Kidney capillary endothelial cell (primary cell): ENCODE measurements around the gene GMPPA.
A peak's percentile ranks its signal among the peaks of the same experiment; 100 is the strongest.

Experiments used
- DNase-seq: peaks from one replicate; pipeline ENCODE4 v3.0.0-alpha.2; 2018; ENCODE audit warnings: low spot score

GMPPA gene

DNA sequence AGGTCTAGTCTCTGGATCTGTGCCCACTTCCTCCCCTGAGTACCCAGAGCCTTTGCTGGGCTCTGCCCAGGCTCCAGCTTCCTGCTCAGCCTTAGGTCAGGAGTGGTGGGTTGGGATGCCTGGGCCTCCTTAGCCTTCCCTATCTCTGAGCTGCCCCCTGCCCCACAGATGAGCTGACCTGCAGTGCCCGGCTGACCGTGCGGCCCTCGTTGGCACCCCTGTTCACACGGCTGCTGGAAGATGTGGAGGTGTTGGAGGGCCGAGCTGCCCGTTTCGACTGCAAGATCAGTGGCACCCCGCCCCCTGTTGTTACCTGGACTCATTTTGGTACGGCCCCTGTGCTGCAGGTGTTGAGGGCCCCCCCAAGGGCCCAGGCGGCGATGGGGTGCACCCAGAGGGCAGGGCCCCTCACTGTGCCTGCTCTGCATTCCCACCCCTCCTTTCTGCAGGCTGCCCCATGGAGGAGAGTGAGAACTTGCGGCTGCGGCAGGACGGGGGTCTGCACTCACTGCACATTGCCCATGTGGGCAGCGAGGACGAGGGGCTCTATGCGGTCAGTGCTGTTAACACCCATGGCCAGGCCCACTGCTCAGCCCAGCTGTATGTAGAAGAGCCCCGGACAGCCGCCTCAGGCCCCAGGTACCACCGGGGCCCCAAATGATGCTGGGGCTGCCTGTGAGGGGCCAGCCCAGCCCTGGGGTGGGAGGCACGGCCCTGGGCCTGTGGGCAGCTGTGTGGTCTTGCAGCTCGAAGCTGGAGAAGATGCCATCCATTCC, 30.1 kb upstream of the GMPPA start:
- DNase-seq, result no peak

DNA sequence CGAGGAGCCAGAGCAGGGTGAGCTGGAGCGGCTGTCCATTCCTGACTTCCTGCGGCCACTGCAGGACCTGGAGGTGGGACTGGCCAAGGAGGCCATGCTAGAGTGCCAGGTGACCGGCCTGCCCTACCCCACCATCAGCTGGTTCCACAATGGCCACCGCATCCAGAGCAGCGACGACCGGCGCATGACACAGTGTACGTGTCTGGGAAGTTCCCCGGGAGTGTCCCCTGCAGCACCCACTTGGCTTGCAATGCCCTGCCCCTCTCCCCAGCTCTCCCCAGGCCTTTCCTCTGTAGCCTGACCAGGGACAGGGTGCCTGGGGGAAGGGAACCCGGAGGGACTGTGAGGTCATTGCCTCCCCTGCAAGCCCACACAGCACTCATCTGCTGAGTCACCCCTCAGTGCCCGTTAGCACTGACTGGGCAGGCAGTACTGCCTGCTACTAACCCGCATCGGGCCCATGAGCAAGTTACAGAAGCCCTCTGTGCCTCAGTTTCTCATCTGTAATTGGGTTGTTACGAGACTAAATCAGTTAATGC, 29.4 kb upstream of the GMPPA start:
- DNase-seq, result no peak

DNA sequence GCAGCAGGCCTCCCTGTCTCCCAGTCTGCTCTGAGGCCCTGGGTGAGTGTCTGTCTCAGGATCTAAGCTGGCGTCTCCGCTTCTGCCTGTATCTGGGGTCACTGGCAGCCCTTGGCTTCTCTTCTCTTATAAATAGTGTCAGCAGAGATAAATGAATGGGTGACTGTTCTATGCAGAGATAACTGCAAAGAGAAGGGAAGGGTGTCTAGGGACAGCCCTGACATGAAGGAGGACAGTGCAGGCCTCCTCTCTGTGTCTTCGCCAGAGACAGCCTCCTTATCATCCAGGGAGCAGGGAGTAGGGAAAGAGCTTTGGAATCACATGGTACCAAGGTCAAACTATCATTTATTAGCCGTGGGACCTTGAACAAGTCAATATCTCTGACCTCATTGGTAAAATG, 28.3 kb upstream of the GMPPA start:
- no peak for DNase-seq

DNA sequence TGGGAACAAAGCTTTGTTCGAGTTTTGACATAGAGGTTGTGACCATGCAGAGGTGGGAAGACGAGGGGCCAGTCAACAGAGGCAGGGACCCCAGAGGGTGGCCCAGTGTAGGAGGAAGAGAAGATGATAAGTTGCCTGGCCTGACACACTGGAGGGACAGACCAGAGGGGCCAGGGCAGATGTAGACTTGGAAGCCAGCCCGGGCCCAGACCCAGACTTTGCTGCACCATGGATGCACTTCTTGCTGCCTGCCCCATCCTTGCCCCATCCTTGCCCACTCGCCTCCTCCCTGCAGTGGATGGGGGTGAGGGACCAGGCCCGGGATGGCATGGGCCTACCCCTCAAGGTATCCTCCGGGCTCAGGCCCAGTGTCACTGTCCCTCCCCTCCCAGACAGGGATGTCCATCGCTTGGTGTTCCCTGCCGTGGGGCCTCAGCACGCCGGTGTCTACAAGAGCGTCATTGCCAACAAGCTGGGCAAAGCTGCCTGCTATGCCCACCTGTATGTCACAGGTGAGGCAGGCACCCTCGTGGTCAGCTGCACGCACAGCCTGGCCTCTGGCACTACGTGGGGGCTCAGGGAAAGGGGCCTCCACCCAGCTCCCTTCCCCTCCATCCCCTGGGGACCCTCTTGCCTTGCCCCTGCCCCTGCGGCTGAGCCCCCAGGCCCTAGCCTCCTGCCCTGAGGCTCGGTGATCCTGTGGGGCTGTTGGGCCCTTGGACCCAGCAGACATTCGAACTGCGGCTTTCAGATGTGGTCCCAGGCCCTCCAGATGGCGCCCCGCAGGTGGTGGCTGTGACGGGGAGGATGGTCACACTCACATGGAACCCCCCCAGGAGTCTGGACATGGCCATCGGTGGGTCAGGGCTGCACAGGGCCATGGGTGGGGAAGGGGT, 27.0 kb upstream of the GMPPA start:
- DNase-seq, result no peak

DNA sequence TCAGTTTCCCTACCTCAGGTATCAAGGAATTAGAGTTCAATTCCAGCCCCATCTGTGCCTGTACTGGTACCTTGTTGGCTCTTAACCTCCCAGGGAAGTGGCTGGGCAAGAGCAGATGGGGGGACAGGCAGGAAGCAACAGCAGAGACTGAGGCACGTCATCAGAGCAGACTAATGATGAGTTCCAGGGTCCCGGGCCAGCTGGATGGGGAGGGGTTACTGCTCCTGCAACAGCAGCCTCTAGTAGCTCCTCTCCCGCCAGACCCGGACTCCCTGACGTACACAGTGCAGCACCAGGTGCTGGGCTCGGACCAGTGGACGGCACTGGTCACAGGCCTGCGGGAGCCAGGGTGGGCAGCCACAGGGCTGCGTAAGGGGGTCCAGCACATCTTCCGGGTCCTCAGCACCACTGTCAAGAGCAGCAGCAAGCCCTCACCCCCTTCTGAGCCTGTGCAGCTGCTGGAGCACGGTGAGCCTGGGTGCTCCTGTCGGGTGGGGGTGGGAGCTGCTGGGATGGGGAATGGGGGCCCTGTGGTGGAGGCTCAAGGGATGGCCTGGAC, 26.0 kb upstream of the GMPPA start:
- DNase-seq, result no peak

DNA sequence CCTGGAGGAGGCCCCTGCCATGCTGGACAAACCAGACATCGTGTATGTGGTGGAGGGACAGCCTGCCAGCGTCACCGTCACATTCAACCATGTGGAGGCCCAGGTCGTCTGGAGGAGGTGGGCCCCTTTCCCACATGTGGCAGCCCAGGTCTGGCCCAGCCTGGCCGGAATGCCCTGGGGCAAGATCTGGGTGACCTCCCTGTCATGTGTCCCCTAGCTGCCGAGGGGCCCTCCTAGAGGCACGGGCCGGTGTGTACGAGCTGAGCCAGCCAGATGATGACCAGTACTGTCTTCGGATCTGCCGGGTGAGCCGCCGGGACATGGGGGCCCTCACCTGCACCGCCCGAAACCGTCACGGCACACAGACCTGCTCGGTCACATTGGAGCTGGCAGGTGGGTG, 25.2 kb upstream of the GMPPA start:
- DNase-seq, result no peak

DNA sequence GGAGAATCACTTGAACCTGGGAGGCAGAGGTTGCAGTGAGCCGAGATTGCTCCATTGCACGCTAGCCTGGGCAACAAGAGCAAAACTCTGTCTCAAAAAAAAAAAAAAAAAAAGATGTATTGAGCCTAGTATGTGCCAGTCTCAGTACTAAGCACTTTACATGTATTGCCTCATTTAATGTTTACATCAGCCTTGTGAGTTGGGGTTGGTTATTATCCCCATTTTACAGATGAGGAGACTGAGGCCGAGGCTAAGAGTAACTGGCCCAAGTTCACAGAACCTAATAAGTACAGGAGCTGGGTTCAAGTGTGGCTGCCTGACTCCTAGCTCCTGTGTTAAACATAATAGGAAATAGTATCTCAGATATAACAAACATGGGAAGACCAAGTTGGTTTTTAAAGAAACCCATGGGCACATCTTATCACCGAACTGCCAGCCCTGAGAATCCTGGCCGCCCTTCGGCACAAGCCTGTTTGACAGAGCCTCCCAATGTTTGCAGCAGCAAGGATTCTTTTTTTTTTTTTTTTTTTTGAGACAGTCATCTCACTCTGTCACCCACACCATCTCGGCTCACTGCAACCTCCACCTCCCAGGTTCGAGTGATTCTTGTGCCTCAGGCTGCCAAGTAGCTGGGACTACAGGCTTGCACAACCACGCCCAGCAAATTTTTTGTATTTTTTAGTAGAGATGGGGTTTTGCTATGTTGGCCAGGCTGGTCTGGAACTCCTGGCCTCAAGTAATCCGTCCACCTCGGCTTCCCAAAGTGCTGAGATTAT, 24.2 kb upstream of the GMPPA start:
- DNase-seq, result no peak

DNA sequence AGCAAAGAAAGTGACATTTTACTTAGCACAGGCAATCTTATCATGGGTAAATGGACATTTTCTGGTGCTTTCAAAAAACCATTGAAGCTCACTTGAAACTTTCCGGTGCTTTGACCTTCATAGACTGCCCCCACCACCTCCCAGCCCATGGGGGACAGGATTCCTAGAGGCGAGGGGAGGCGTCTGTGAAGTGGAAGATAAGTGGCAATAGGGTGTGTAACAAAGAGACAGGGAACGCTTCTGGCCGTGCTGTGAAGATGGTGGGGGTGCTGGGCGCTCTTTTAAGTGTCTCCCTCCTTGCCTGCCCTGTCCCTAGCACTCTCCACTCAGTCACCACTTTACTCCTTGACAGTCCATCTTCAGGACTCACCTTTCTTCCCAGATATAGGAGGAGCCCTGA, 23.4 kb upstream of the GMPPA start:
- DNase-seq, result no peak

DNA sequence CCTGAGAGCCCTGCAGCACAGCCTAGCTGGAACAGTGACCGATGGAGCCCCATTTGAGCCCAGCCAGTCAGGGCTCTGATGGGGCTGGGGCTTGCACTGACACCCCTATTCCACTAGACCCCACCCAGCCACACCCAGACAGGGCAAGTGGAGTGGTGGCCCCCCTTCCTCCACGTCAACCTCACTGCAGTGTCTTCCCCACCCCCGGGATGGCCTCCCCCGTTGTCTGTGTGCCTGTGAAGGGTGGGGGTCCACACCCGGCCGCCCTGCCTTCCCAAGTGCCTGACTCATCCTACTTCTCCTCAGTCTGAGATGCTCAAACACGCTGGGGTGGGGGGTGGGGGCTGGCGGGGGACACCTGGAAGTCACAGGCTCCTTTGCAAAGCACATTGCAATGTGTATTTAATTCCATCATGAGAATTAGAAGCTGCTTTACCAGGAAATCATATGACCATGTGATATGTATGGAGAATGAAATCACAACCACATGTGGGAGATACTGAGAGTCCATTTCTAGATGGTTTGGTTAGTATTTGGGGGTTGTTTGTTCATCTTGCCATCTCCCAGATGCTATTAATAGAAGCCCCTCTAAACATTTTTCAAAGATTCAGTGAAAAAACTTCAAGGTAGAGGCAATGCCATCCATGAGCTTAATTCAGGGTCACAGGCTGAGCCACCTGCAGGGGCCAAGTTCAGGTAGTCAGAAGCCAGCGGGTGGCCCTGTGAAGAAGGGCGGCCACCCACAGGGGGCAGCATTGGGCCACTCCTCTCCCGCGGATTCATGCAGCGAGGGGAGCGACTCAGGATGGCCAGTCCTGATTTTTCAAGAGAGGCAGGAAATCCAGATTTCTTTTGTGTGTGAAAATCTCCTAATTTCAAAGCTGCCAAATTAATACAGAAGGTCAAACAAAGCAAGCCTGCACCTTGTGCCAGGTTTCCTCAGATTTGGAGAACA, 22.7 kb upstream of the GMPPA start:
- peak; percentile 52 for DNase-seq

DNA sequence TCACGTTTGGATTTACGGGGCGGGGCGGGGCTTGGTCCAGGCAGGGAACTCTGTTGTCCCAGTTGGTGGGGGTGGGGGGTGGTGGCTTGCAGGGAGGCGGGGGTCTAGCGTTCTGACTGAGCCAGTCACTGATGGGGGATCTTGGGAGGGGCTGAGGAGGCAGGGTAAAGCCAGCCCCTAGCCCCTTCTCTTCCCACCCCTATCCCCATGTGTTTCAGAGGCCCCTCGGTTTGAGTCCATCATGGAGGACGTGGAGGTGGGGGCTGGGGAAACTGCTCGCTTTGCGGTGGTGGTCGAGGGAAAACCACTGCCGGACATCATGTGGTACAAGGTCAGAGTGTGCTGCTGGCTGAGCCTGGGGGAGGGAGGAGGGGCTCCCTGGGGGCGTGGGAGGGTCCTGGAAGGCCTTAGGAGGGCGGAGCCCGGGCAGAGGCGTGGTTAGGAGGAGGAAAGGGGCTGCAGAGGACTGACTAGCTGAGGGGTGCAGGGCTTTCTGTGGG, 22.0 kb upstream of the GMPPA start:
- DNase-seq, result no peak

DNA sequence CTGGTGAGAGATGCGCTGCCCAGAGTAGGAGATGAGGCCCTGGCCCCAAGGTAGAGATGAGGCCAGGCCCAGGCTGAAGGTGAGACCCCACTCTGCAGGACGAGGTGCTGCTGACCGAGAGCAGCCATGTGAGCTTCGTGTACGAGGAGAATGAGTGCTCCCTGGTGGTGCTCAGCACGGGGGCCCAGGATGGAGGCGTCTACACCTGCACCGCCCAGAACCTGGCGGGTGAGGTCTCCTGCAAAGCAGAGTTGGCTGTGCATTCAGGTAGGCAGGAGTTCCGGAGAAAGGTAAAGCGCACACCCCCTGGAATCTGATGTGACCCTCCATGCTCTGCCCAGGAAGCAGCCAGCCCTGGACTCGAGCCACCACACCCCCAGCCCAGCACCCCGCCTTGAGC, 21.5 kb upstream of the GMPPA start:
- no peak for DNase-seq

DNA sequence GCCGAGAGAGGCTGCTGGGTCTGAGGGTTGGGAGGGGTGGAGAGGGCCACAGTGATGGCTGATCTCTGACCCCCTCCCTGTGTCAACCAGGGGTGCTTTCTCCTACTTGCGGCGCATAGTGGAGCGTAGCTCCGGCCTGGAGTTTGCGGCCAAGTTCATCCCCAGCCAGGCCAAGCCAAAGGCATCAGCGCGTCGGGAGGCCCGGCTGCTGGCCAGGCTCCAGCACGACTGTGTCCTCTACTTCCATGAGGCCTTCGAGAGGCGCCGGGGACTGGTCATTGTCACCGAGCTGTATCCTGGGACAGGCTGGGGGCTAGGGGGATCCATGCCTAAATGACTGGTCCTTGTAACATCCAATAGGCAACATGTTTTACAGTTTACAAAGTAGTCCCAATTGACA, 20.9 kb upstream of the GMPPA start:
- no peak for DNase-seq

DNA sequence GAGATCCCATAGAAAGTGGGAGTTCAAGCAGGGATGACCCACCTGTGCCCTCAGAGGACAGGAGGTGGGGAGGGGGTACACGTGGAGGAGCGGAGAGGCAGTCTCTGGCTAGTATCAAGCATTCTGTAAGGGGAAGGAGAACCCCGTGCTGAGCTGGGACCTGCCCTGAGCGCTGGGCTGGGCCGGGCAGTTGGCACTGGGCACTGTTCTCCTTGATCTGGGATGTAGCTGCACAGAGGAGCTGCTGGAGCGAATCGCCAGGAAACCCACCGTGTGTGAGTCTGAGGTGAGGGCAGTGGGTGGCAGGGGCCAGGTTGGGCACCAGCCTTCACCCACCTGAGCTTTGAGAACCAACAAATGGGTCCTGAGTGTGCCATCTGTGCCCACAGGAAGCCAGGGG, 19.8 kb upstream of the GMPPA start:
- DNase-seq, result no peak

DNA sequence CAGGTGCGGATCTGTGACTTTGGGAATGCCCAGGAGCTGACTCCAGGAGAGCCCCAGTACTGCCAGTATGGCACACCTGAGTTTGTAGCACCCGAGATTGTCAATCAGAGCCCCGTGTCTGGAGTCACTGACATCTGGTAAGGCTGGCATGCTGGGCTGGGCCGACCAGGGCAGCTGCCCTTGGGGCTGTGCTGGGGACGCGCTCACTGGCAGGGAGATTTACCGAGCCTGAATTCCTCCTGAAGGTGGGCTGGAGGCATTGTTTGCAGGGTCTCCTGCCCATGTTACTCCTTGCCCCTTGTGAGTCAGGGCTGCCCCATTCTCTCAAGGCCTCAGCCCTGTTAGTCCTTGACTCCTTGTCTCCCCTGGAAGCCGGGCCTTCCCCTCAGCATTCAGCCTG, 18.7 kb upstream of the GMPPA start:
- no peak for DNase-seq

DNA sequence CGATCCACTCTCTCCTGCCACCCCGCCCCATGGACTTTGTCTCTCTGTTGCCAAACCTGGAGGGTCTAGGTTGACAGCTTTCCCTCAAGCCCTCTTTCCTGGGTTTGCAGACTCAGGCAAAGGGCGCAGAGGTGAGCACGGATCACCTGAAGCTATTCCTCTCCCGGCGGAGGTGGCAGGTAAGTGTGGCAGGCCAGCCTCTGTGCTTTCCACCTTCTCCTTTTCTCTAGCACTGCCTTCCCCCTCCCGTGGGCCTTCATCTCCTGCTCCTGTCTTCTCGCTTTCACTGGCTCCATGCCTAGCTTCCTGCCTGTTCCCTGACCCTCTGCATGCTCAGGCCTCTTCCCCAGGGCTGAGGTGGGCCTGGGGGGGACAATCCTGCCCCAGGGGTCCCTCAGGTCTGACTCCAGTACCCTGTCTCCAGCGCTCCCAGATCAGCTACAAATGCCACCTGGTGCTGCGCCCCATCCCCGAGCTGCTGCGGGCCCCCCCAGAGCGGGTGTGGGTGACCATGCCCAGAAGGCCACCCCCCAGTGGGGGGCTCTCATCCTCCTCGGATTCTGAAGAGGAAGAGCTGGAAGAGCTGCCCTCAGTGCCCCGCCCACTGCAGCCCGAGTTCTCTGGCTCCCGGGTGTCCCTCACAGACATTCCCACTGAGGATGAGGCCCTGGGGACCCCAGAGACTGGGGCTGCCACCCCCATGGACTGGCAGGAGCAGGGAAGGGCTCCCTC, 15.9 kb upstream of the GMPPA start:
- no peak for DNase-seq

DNA sequence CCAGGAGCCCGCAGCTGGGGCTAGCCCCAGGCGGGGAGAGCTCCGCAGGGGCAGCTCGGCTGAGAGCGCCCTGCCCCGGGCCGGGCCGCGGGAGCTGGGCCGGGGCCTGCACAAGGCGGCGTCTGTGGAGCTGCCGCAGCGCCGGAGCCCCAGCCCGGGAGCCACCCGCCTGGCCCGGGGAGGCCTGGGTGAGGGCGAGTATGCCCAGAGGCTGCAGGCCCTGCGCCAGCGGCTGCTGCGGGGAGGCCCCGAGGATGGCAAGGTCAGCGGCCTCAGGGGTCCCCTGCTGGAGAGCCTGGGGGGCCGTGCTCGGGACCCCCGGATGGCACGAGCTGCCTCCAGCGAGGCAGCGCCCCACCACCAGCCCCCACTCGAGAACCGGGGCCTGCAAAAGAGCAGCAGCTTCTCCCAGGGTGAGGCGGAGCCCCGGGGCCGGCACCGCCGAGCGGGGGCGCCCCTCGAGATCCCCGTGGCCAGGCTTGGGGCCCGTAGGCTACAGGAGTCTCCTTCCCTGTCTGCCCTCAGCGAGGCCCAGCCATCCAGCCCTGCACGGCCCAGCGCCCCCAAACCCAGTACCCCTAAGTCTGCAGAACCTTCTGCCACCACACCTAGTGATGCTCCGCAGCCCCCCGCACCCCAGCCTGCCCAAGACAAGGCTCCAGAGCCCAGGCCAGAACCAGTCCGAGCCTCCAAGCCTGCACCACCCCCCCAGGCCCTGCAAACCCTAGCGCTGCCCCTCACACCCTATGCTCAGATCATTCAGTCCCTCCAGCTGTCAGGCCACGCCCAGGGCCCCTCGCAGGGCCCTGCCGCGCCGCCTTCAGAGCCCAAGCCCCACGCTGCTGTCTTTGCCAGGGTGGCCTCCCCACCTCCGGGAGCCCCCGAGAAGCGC, 15.0 kb upstream of the GMPPA start:
- DNase-seq, result no peak

DNA sequence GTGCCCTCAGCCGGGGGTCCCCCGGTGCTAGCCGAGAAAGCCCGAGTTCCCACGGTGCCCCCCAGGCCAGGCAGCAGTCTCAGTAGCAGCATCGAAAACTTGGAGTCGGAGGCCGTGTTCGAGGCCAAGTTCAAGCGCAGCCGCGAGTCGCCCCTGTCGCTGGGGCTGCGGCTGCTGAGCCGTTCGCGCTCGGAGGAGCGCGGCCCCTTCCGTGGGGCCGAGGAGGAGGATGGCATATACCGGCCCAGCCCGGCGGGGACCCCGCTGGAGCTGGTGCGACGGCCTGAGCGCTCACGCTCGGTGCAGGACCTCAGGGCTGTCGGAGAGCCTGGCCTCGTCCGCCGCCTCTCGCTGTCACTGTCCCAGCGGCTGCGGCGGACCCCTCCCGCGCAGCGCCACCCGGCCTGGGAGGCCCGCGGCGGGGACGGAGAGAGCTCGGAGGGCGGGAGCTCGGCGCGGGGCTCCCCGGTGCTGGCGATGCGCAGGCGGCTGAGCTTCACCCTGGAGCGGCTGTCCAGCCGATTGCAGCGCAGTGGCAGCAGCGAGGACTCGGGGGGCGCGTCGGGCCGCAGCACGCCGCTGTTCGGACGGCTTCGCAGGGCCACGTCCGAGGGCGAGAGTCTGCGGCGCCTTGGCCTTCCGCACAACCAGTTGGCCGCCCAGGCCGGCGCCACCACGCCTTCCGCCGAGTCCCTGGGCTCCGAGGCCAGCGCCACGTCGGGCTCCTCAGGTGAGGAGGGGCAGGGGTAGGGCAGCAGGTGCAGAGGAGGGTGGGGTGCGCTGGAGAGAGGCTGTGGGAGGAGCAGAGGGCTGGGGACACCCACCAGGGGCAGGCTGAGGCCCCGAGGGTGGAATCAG, 14.1 kb upstream of the GMPPA start:
- no peak for DNase-seq

DNA sequence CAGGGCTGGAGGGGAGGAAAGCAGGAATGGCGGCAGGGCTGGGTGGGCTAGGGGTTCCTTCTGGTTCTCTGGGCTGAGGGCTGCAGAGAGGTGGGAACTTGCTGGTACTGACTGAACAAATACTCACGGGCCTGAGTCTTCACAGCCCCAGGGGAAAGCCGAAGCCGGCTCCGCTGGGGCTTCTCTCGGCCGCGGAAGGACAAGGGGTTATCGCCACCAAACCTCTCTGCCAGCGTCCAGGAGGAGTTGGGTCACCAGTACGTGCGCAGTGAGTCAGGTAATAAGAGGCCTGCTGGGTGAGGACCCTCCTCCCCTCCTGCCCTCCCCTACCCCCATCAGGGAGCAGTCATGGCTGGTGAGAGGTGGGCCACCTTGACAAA, 13.5 kb upstream of the GMPPA start:
- no peak for DNase-seq
